SK-N-SH (cell line): ENCODE results near the gene DTNBP1. TPM values are rescaled to one million over a fixed set of nuclear protein-coding genes. Genes with fewer than 3 reads are reported as not detected.

Experiments
- CTCF ChIA-PET: fragments of 300-600, 350-600 bp; formaldehyde crosslinking; extraction: SDS; loops from one replicate; lab custom pipeline; 2021; lab: Yijun Ruan, JAX
- POLR2A ChIA-PET: fragments of 350-600 bp; sonication (Branson Sonifier 250); formaldehyde crosslinking; extraction: SDS; loops from one replicate; lab custom pipeline; 2020; ENCODE audit warnings: antibody characterized with exemption, inconsistent platforms; lab: Yijun Ruan, JAX
- DNase-seq: peaks from one replicate; pipeline ENCODE4 v3.0.0; 2012
- H2AFZ ChIP-seq: fragments of 200-600 bp; sonication (generic); 2 replicates; pipeline ENCODE4 v1.8.1; 2016; ENCODE audit warnings: antibody characterized with exemption, mild to moderate bottlenecking, low read depth
- H3F3A ChIP-seq: fragments of 200-600 bp; sonication (generic); replicated peaks from 2 replicates; pipeline ENCODE3; 2016; ENCODE audit warnings: antibody characterized with exemption, mild to moderate bottlenecking; ENCODE audit not compliant: insufficient read depth
- H3K27ac ChIP-seq, 2 experiments: fragments of 200-500 bp in 1 of 2; fragments of 200-600 bp in 1 of 2; sonication (Bioruptor generic) in 1 of 2; sonication (generic), shearing (Covaris generic) in 1 of 2; 2 replicates each; pipeline versions ENCODE4 v1.5.1 to v1.6.1; 2014 to 2016; ENCODE audit warnings: low read depth in 2 of 2, inconsistent platforms in 1 of 2, low read length in 1 of 2, mild to moderate bottlenecking in 1 of 2, mixed read lengths in 1 of 2
- H3K27me3 ChIP-seq: fragments of 200-600 bp; sonication (generic), shearing (Covaris generic); 2 replicates; pipeline ENCODE4 v1.6.1; 2016; ENCODE audit warnings: mixed run types; ENCODE audit not compliant: insufficient read depth
- H3K36me3 ChIP-seq, 2 experiments: fragments of 200-500 bp in 1 of 2; fragments of 200-600 bp in 1 of 2; sonication (Bioruptor generic) in 1 of 2; sonication (generic) in 1 of 2; replicated peaks in 1 of 2; 2 replicates each; pipeline versions ENCODE3 to v1.5.1; 2014 to 2016; ENCODE audit warnings: low read length in 1 of 2, mild to moderate bottlenecking in 1 of 2; ENCODE audit not compliant: insufficient read depth in 2 of 2, control insufficient read depth in 1 of 2
- H3K4me1 ChIP-seq, 2 experiments: fragments of 200-500 bp in 1 of 2; fragments of 200-600 bp in 1 of 2; sonication (Bioruptor generic) in 1 of 2; sonication (generic), shearing (Covaris generic) in 1 of 2; 2 replicates each; pipeline versions ENCODE4 v1.5.1 to v1.6.1; 2014 to 2016; ENCODE audit warnings: low read depth in 1 of 2, low read length in 1 of 2, mixed run types in 1 of 2; ENCODE audit not compliant: insufficient read depth in 2 of 2, control insufficient read depth in 1 of 2
- H3K4me2 ChIP-seq: fragments of 200-600 bp; sonication (generic), shearing (Covaris generic); 2 replicates; pipeline ENCODE4 v1.6.1; 2017; ENCODE audit warnings: mixed run types
- H3K4me3 ChIP-seq, 2 experiments: fragments of 200-500 bp in 1 of 2; fragments of 200-600 bp in 1 of 2; sonication (Bioruptor generic) in 1 of 2; sonication (generic), shearing (Covaris generic) in 1 of 2; 2 replicates each; pipeline versions ENCODE4 v1.5.1 to v1.8.1; 2014 to 2016; ENCODE audit warnings: low read depth in 2 of 2, inconsistent platforms in 1 of 2, low read length in 1 of 2, mild to moderate bottlenecking in 1 of 2, mixed read lengths in 1 of 2, moderate library complexity in 1 of 2
- H3K79me2 ChIP-seq: fragments of 200-600 bp; sonication (generic); 2 replicates; pipeline ENCODE4 v1.8.1; 2017; ENCODE audit warnings: mild to moderate bottlenecking; ENCODE audit not compliant: insufficient read depth
- H3K9ac ChIP-seq: fragments of 200-600 bp; sonication (generic); 2 replicates; pipeline ENCODE4 v1.6.1; 2017; ENCODE audit warnings: mixed run types
- H3K9me2 ChIP-seq: fragments of 200-600 bp; sonication (generic); 2 replicates; pipeline ENCODE4 v1.6.1; 2017; ENCODE audit warnings: mixed run types
- H3K9me3 ChIP-seq: fragments of 200-600 bp; sonication (generic); 2 replicates; pipeline ENCODE4 v1.6.1; 2017; ENCODE audit warnings: mixed run types, mild to moderate bottlenecking, moderate library complexity
- H4K20me1 ChIP-seq: fragments of 200-600 bp; sonication (generic); 2 replicates; pipeline ENCODE4 v1.6.1; 2017; ENCODE audit warnings: mild to moderate bottlenecking, mixed run types; ENCODE audit not compliant: insufficient read depth
- CHD2 ChIP-seq: fragments of 150-350 bp; IDR thresholded peaks from 2 replicates; pipeline ENCODE4 v1.6.1; 2018; ENCODE audit warnings: low read length; ENCODE audit not compliant: partially characterized antibody
- GABPA ChIP-seq: IDR thresholded peaks from 2 replicates; pipeline ENCODE4 v1.4.0; 2012; ENCODE audit warnings: low read depth, mild to moderate bottlenecking
- MEF2A ChIP-seq: IDR thresholded peaks from 2 replicates; pipeline ENCODE4 v1.4.0; 2012; ENCODE audit warnings: low read depth, borderline replicate concordance
- NRF1 ChIP-seq: IDR thresholded peaks from 2 replicates; pipeline ENCODE4 v1.6.1; 2012; ENCODE audit warnings: low read depth, mild to moderate bottlenecking, low read length
- RAD21 ChIP-seq: IDR thresholded peaks from 2 replicates; pipeline ENCODE4 v1.6.1; 2012; ENCODE audit warnings: mild to moderate bottlenecking, low read length
- RCOR1 ChIP-seq: fragments of 150-350 bp; IDR thresholded peaks from 2 replicates; pipeline ENCODE4 v1.6.1; 2017; ENCODE audit warnings: antibody characterized with exemption, low read length
- RFX5 ChIP-seq: IDR thresholded peaks from 2 replicates; pipeline ENCODE4 v1.6.1; 2012; ENCODE audit warnings: mild to moderate bottlenecking, improper control_type of control experiment, low read length
- RXRA ChIP-seq: IDR thresholded peaks from 2 replicates; pipeline ENCODE4 v1.4.0; 2012; ENCODE audit warnings: low read depth, mild to moderate bottlenecking, borderline replicate concordance
- SIN3A ChIP-seq: IDR thresholded peaks from 2 replicates; pipeline ENCODE4 v1.6.1; 2012; ENCODE audit warnings: low read depth, mild to moderate bottlenecking, low read length, moderate library complexity, borderline replicate concordance
- SMC3 ChIP-seq: IDR thresholded peaks from 2 replicates; pipeline ENCODE4 v1.6.1; 2012; ENCODE audit warnings: low read depth, low read length, improper control_type of control experiment
- TAF1 ChIP-seq: IDR thresholded peaks from 2 replicates; pipeline ENCODE4 v1.6.1; 2012; ENCODE audit warnings: low read depth, mild to moderate bottlenecking, low read length, moderate library complexity, borderline replicate concordance
- TCF12 ChIP-seq: IDR thresholded peaks from 2 replicates; pipeline ENCODE4 v1.4.0; 2012
- WGBS: methylation state at CpG from one replicate; pipeline ENCODE4 v1.1.6; 2017; ENCODE audit warnings: low lambda C conversion rate; 5-methylcytosine and 5-hydroxymethylcytosine counted together
- polyA plus RNA-seq, 3 experiments: library from polyadenylated mRNA; depleted of rRNA; stranded (reverse); fragments of >200 nt; gene quantifications; 2 replicates each; pipeline ENCODE4 v1.2.3, GENCODE V29; 2012
- TF ChIP-seq, protein P1 (sequence below): IDR thresholded peaks from 2 replicates; pipeline ENCODE4 v1.4.0; 2012; ENCODE audit warnings: low read depth

DTNBP1 gene
- polyA plus RNA-seq, 1 of the 3 experiments (the other 2 are of a cell fraction), result 19.7 TPM

DNA sequence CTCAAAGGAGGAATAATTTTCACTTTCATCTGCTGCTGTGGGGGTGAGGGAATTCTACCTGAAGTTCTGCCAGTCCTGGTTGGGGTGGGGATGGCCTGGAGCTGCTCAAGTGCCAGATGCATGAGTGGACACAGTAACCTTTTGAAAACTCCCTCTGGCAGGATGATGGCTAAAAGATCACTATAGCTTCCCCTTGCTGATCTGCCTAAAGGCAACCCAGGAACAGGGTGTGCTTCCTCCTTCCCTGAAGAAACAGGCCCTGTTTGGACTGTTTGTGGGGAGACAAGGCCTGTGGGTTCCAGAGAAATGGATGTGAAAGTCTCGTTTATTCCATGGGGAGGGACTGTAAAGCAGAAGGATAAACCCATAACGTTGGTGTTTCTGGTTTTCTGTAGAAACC lies 176.9 kb downstream of the DTNBP1 start:
- H4K20me1 ChIP-seq, result no peaks in the 10 kb centered on the region
- H3K4me2 ChIP-seq, result no peak overlapping the region
- H3K4me3 ChIP-seq, result no peak overlapping the region
- H3K9me2 ChIP-seq, result no peaks in the 10 kb centered on the region
- TF ChIP-seq SIN3A (no peak), RXRA (no peak), SMC3 (no peak), RCOR1 (no peak), TAF1 (no peak), MEF2A (no peak), NRF1 (no peak)
- TF ChIP-seq, protein P1, sequence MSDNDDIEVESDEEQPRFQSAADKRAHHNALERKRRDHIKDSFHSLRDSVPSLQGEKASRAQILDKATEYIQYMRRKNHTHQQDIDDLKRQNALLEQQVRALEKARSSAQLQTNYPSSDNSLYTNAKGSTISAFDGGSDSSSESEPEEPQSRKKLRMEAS, result no peak
- H3K79me2 ChIP-seq, result no peaks in the 10 kb centered on the region
- H2AFZ ChIP-seq, result no peak overlapping the region
- DNase-seq, result no peak
- H3K9me3 ChIP-seq, result no peaks in the 10 kb centered on the region
- H3K36me3 ChIP-seq, result peaks cover 0 to 13% of the 10 kb centered on the region in 2 experiments
- WGBS, result 83% methylated on average over 2 of the region's 2 CpGs
- ChIA-PET CTCF (interaction anchor here (0.8 to 1.0 kb wide), 2 partner anchors 23 to 28 kb away, joined by 3 read pairs; no protein-coding TSS in a partner anchor), POLR2A (no interaction called here)
- no peaks in the 10 kb centered on the region for H3F3A ChIP-seq
- no peaks in the 10 kb centered on the region for H3K27me3 ChIP-seq
- H3K4me1 ChIP-seq, result peaks cover 0 to 6% of the 10 kb centered on the region in 2 experiments; a peak in 2 of 4 replicates
- H3K9ac ChIP-seq, result no peak overlapping the region
- H3K27ac ChIP-seq, result no peak overlapping the region

DNA sequence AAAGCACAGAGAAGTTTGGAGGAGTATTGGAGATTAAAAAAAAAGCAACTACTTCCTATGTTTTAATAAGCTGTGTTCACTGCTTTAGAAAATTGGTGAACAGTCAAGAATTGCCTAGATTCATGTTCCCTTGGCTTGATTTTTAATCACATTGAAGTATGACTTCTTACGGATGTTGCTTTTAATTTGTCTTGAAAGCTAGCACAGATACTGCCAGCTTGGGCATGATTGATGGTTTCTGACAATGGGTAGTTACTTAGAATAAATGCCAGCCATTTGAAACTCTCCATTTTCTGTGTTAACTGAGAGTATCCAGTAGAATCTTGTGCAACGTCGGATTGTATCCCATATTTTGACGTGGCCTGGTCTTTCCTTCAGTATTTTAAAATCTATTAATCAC lies 178.0 kb downstream of the DTNBP1 start:
- DNase-seq, result no peak
- Histone ChIP-seq H2AFZ (no peak overlapping the region), H3K79me2 (no peaks in the 10 kb centered on the region), H3K27me3 (no peaks in the 10 kb centered on the region), H3K9ac (no peak overlapping the region), H3K4me2 (no peak overlapping the region), H3K4me3 (no peak overlapping the region), H3F3A (no peaks in the 10 kb centered on the region), H3K9me2 (no peaks in the 10 kb centered on the region), H3K4me1 (peaks cover 6 to 15% of the 10 kb centered on the region in 2 experiments), H3K27ac (no peak overlapping the region), H3K36me3 (peaks cover 0 to 13% of the 10 kb centered on the region in 2 experiments), H4K20me1 (no peaks in the 10 kb centered on the region), H3K9me3 (no peaks in the 10 kb centered on the region)
- POLR2A ChIA-PET, result no interaction called here
- 97% methylated on average over 4 of the region's 4 CpGs for WGBS
- CTCF ChIA-PET, result interaction anchor here (1.0 kb wide), 1 partner anchor 95 kb away, joined by 6 read pairs; no protein-coding TSS in a partner anchor
- TF ChIP-seq SMC3 (no peak), RXRA (no peak), CHD2 (no peak), RCOR1 (no peak), RFX5 (no peak), TCF12 (no peak), MEF2A (no peak), RAD21 (no peak), GABPA (no peak)
- TF ChIP-seq, protein P1, result no peak
